Measurements from ENCODE around the gene CPSF7. TPM values are rescaled to one million over a fixed set of nuclear protein-coding genes. Genes with fewer than 3 reads are reported as not detected.

CPSF7 gene
- total RNA-seq, 1 experiment from 2014 or later = 51.1 TPM

DNA sequence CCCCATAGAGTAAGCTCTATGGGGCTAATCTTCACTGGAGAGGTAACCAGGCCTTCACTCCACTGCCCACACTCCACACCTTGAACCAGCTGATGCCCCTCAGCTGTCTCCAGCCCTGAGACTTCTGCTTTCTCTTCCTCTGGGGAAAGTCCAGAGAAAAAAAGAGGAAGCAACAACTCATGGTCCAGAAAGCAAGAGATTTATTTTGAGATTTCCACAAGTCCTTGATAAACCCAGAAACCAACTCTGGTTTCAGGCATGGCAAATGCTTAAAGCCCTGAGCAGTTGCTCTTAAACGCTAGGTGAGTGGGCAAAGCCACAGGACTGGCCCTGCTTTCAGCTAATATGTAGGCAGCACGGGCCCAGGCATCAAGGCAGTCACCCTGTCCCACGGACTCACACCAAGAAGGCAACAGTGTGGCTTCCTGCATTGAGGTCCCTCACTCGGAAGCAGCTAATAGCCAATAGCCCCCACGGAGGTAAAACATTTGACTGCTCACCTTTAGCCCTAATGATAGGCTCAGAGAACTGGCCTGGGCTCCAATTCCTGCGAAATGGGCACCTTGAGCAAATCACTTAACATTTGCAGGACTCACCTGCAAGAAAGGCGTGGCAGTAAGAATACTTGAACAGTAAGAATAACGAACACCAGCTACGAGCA lies 72.4 kb downstream of the CPSF7 start:
- CTCF ChIA-PET = no interaction called here
- Histone ChIP-seq H3K4me2 (ENCODE audit: low read length) (no peak overlapping the region), H3K9me2 (replicated peaks; ENCODE audit: low read length) (no peaks in the 10 kb centered on the region), H4K20me1 (ENCODE audit: low read length) (no peaks in the 10 kb centered on the region), H3K9ac (ENCODE audit: low read length) (no peak overlapping the region), H3K36me3 (ENCODE audit: low read depth, low read length) (peaks cover 4% of the 10 kb centered on the region; the same call in 1 of the 2 replicates), H3K9me3 (ENCODE audit: low read length) (no peaks in the 10 kb centered on the region), H3K4me1 (ENCODE audit: insufficient read depth, low read length) (peaks cover 10% of the 10 kb centered on the region; the same call in 1 of the 2 replicates), H3F3A (ENCODE audit: low read length, unreplicated experiment) (no peaks in the 10 kb centered on the region), H2AFZ (ENCODE audit: low read length) (no peak overlapping the region), H3K27ac (ENCODE audit: low read length) (no peak overlapping the region), H3K79me2 (ENCODE audit: low read length) (peaks cover 21% of the 10 kb centered on the region), H3K4me3 (ENCODE audit: low read length) (no peak overlapping the region), H3K27me3 (ENCODE audit: low read length) (no peaks in the 10 kb centered on the region)
- TF ChIP-seq EZH2phosphoT487 (IDR thresholded peaks at IDR 0.05; ENCODE audit: borderline replicate concordance, low read length) (no peak), EZH2 (IDR thresholded peaks at IDR 0.05; ENCODE audit: low read length, unreplicated experiment) (no peak)
- TF ChIP-seq, protein P1, sequence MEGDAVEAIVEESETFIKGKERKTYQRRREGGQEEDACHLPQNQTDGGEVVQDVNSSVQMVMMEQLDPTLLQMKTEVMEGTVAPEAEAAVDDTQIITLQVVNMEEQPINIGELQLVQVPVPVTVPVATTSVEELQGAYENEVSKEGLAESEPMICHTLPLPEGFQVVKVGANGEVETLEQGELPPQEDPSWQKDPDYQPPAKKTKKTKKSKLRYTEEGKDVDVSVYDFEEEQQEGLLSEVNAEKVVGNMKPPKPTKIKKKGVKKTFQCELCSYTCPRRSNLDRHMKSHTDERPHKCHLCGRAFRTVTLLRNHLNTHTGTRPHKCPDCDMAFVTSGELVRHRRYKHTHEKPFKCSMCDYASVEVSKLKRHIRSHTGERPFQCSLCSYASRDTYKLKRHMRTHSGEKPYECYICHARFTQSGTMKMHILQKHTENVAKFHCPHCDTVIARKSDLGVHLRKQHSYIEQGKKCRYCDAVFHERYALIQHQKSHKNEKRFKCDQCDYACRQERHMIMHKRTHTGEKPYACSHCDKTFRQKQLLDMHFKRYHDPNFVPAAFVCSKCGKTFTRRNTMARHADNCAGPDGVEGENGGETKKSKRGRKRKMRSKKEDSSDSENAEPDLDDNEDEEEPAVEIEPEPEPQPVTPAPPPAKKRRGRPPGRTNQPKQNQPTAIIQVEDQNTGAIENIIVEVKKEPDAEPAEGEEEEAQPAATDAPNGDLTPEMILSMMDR (conservative IDR thresholded peaks at IDR 0.05; ENCODE audit: low read depth, low read length) = no peak
- intact Hi-C loops (cut with micrococcal nuclease) = no loop called here
- DNase-seq = no peak
- no TSS peak for BruUV-seq (replicated peaks)
- POLR2A ChIA-PET (ENCODE audit: unreplicated experiment) = no interaction called here
- ATAC-seq = no peak

DNA sequence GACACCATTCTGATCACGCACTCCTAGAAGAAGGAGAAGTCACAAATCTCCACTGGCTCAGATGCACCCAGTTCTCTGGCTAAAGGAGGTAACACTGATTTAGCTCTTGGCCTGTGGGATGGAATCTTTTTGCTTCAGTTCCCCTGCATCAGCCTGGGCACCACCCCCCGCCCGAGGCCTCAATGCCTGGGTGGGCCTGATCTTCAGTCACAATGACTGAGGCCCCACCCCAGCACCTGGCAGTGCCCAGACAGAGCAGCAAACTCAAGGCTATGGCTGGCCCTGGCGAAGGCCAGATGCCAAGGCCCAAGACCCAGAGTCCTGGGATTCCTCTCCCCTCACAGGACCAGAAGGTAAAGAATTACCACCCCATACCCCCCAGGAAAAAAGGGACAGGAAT lies 73.1 kb downstream of the CPSF7 start:
- DNase-seq (no peak), ATAC-seq (no peak)
- Histone ChIP-seq H3K79me2 (ENCODE audit: low read length) (peaks cover 19% of the 10 kb centered on the region), H3K4me1 (ENCODE audit: insufficient read depth, low read length) (peaks cover 10% of the 10 kb centered on the region; the same call in 1 of the 2 replicates), H3K9ac (ENCODE audit: low read length) (no peak overlapping the region), H3K4me3 (ENCODE audit: low read length) (no peak overlapping the region), H3F3A (ENCODE audit: low read length, unreplicated experiment) (no peaks in the 10 kb centered on the region), H3K4me2 (ENCODE audit: low read length) (no peak overlapping the region), H3K36me3 (ENCODE audit: low read depth, low read length) (peaks cover 4% of the 10 kb centered on the region; the same call in 1 of the 2 replicates), H2AFZ (ENCODE audit: low read length) (no peak overlapping the region), H3K27me3 (ENCODE audit: low read length) (no peaks in the 10 kb centered on the region), H3K9me2 (replicated peaks; ENCODE audit: low read length) (no peaks in the 10 kb centered on the region), H4K20me1 (ENCODE audit: low read length) (no peaks in the 10 kb centered on the region), H3K27ac (ENCODE audit: low read length) (no peak overlapping the region), H3K9me3 (ENCODE audit: low read length) (no peaks in the 10 kb centered on the region)
- ChIA-PET CTCF (interaction anchor here (0.6 to 1.1 kb wide), 2 partner anchors 14 to 21 kb away, joined by 3 to 8 read pairs; no protein-coding TSS in a partner anchor), POLR2A (ENCODE audit: unreplicated experiment) (no interaction called here)
- BruUV-seq (replicated peaks) = no TSS peak
- intact Hi-C loops (cut with micrococcal nuclease) = no loop called here
- TF ChIP-seq, protein P1 (conservative IDR thresholded peaks at IDR 0.05; ENCODE audit: low read depth, low read length) = no peak

DNA sequence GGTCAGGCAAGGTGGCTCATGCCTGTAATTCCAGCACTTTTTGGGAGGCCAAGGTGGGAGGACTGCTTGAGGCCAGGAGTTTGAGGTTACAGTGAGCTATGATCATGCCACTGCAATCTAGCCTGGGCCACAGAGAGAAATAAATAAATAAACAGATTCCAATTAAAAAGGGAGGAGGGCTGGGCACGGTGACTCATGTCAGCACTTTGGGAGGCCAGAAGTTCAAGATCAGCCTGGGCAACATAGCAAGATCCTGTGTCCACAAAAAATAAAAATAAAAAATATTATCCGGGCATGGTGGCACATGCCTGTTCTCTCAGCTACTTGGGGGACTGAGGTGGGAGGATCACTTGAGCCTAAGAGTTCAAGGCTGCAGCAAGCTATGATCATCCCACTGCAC lies 75.6 kb downstream of the CPSF7 start:
- peaks cover 4% of the 10 kb centered on the region; the same call in 1 of the 2 replicates for H3K36me3 ChIP-seq (ENCODE audit: low read depth, low read length)
- no peak for ATAC-seq
- H3K9me2 ChIP-seq (replicated peaks; ENCODE audit: low read length) = no peaks in the 10 kb centered on the region
- DNase-seq = no peak
- 0 out of 2 replicates have a peak, but pooled peaks cover 2% of the 10 kb centered on the region for H3K79me2 ChIP-seq (ENCODE audit: low read length)
- no peaks in the 10 kb centered on the region for H3F3A ChIP-seq (ENCODE audit: low read length, unreplicated experiment)
- no TSS peak for BruUV-seq (replicated peaks)
- H3K9ac ChIP-seq (ENCODE audit: low read length) = no peak overlapping the region
- H3K4me1 ChIP-seq (ENCODE audit: insufficient read depth, low read length) = no peaks in the 10 kb centered on the region
- H3K27ac ChIP-seq (ENCODE audit: low read length) = no peak overlapping the region
- no peaks in the 10 kb centered on the region for H3K9me3 ChIP-seq (ENCODE audit: low read length)
- CTCF ChIA-PET = no interaction called here
- TF ChIP-seq, protein P1 (conservative IDR thresholded peaks at IDR 0.05; ENCODE audit: low read depth, low read length) = no peak
- no peak for TF ChIP-seq EZH2phosphoT487 (IDR thresholded peaks at IDR 0.05; ENCODE audit: borderline replicate concordance, low read length)
- TF ChIP-seq EZH2 (IDR thresholded peaks at IDR 0.05; ENCODE audit: low read length, unreplicated experiment) = no peak
- POLR2A ChIA-PET (ENCODE audit: unreplicated experiment) = no interaction called here
- intact Hi-C loops (cut with micrococcal nuclease) = no loop called here
- H3K4me3 ChIP-seq (ENCODE audit: low read length) = no peak overlapping the region
- no peaks in the 10 kb centered on the region for H4K20me1 ChIP-seq (ENCODE audit: low read length)
- H3K27me3 ChIP-seq (ENCODE audit: low read length) = no peaks in the 10 kb centered on the region
- H3K4me2 ChIP-seq (ENCODE audit: low read length) = no peak overlapping the region
- H2AFZ ChIP-seq (ENCODE audit: low read length) = no peak overlapping the region
